Measurements from ENCODE around the gene CNIH3.

Gene CNIH3

GRCh38 chr1:224722838-224723237 lies 106.7 kb downstream of the CNIH3 start:
- no peak for DNase-seq (ENCODE audit: low read depth)

- no peak for DNase-seq (ENCODE audit: low read depth)
These were observed 108.4 kb downstream of the CNIH3 start for GRCh38 chr1:224724566-224724965.

DNA sequence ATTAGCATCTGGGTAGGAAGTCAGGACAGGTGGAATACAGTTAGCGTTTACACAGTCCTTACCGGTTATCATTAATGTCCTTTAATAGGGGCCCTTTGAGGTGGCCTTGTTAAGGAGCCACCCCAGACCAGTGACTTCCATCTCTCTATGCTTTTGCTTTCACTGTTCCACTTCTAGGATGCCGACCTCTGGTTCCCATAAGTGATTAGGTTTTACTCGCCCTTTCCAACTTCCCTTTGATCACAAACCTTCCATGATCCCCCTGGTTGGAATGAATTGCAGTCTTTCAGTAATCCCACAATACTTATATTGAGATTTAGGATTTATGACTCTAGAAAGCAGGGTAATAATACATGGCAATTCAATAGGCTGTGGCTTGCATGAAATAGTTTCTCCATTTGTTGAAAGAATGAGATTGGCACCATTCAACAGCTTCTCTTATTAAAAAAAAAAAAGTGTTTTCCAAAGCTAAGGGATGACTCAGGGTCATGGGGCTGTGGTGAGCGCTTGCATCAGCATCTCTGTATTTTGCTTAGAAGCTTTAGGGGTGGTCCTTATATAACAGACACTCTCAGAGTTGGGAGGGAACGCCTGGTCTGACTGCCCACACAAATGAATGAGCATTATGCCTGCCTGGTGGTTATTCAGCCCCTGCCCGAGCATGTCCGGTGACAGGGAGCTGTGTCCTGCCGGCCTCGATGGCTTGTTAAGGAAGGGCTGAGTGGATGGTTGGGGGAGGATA lies 110.5 kb downstream of the CNIH3 start:
- peak; percentile 76 for DNase-seq (ENCODE audit: low read depth)

GRCh38 chr1:224727351-224728289 lies 111.5 kb downstream of the CNIH3 start:
- DNase-seq (ENCODE audit: low read depth) = peak; percentile 16

GRCh38 chr1:224730540-224730939 lies 114.4 kb downstream of the CNIH3 start:
- DNase-seq (ENCODE audit: low read depth) = no peak

GRCh38 chr1:224730965-224731364 lies 114.8 kb downstream of the CNIH3 start:
- DNase-seq (ENCODE audit: low read depth) = no peak

GRCh38 chr1:224731633-224732032 lies 115.5 kb downstream of the CNIH3 start:
- no peak for DNase-seq (ENCODE audit: low read depth)

DNA sequence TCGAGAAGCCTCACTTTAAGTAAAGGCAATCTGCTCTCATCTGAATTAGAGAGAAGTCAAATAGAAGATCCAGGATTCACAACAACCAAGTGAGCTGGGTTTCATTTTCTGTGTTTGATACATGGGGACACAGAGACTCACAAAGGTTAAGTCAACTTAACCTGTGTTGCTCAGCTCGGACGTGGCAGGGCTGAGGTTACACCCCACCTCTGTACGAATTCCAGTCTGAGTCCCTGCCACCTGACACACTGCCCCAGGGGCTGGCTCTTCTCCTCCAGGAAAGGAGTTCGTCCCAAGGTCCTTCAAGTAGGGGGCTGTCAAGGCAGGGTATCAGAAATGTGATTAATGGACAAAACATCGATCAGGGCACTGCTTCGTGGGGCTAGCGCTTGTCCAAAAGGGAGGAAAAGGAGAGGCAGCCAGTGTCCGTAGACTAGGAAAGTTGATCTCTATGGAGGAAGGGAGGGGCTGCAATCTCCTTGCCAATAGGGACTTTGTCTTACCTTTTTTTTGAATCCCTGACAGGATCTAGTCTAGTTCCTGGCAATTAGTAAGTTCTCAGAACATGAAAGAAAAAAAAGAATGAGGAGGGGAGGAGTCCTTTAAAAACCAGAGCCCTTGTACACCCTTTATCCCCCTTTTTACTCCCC lies 116.4 kb downstream of the CNIH3 start:
- DNase-seq (ENCODE audit: low read depth) = no peak

DNA sequence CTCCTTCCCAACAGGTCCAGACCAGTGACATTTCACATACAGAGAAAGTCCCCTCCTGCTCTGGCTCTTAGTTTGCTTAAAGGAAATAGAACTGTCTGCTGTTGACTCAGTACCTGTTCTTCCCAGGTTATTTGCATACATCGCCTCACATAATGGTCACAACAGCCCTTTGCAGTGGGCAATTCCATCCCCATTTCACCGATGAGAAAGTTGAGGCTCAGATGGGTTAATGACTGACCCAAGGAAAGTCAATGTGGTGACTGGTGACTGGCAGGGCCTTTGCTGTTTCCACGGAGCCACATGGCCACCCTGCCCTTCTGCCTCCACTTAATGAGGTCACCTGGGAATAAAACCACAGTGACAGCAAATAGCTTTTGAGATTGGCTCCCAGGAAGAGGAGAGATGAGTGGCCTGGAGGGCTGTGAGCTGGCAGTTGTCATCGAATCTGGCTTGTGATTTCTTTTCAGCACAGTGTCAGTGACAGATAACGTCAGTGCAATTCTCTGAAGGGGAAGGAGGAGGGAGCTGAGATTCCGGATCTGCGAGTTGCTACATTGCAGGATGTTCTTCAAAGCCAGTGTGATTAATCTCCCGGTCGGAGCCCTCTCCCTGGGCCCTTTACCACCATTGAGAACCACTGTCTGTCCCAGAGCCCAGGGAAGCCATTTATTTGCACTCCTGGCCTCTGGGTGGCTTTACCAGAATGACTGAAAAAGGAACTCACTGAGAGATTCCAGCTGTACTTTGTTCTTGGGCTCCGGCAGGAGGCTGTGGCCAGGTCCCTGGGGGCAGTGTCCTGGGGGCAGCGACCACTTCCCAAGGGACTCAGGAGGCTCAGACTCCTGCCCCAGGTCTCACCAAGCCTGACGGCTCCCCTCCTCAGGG lies 117.2 kb downstream of the CNIH3 start:
- peak; percentile 27 for DNase-seq (ENCODE audit: low read depth)

DNA sequence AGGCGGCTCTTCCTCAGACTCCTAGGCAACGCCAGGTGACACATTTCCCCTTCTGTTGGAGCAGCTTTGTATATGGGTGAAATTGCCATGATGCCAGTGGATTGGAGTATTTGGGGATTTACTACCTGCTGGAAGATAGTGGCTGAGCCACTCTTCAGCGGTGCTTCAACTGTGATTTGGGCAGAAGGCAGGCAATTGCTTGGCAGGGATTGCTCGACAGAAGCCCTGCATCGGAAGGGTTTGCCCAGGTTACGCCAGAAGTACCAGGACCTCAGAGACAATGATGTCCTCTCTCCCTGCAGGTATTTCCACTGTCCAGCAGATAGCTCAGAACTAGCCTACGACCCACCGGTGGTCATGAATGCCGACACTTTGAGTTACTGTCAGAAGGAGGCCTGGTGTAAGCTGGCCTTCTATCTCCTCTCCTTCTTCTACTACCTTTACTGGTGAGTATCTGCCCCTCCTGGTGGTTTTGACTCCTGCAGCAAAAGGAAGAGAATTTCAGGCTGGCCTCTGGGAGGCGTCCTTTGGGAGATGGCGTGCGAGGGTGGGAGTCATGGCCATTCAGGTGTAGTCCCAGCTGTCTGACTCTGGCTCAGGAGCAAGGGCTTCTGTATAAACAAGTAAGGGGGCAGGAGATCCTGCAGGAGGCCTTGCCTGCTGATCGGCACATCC lies 118.3 kb downstream of the CNIH3 start:
- no peak for DNase-seq (ENCODE audit: low read depth)

- no peak for DNase-seq (ENCODE audit: low read depth)
These were observed 119.0 kb downstream of the CNIH3 start for GRCh38 chr1:224735159-224735558.

- peak; percentile 20 for DNase-seq (ENCODE audit: low read depth)
These were observed 120.7 kb downstream of the CNIH3 start for GRCh38 chr1:224736619-224737352.

GRCh38 chr1:224737353-224737727 lies 121.2 kb downstream of the CNIH3 start:
- no peak for DNase-seq (ENCODE audit: low read depth)

- DNase-seq (ENCODE audit: low read depth) = no peak
These were observed 123.3 kb downstream of the CNIH3 start for GRCh38 chr1:224739303-224739996.

DNA sequence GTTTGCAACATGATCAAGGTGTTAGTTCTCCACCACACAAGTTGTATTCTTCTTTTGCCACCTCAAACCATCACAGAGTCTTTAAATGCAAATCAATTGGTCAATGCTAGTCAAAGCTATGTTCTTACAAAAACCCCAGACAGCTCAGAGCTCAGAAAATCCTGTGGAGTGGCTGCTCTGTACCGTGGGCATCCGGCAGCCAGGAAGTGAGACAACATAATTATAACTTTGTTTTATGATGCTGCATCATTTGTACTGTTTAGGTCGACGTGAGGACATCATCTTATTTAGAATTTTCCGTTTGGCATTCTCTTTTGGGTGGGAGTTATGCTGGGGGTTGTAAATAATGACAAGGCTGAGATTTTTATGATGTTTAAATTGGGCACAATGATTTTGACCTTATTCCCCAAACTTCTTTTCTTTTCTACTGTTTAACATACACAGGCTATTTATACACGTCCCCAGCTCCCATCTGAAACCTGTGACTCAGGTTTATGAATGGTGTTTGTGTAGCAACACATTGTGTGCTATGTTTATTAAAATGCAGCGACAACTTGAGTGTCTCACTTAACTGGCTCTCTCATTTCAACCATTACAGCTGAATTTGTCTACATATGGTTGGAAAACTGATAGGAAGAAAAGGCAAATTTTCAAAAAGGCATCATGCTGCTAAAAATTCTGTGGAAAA lies 124.0 kb downstream of the CNIH3 start:
- no peak for DNase-seq (ENCODE audit: low read depth)

DNA sequence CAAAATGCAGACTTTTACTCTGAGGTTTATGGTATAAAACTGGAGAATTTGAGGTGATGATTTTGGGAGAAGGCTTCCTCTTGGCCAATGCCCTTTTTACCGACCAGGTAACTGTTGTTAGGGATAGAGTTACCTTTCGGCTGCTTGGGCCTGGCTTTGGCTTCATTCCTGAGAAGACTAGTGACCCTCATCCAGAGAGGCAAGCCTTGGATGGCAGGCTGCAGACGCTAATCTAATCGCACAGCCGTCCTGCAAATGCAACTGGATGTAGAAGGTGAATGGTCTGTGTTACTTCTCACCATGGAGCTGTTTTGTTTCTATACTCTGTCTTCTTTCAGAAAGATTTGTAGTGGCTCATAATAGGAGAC lies 124.6 kb downstream of the CNIH3 start:
- DNase-seq (ENCODE audit: low read depth) = no peak

DNA sequence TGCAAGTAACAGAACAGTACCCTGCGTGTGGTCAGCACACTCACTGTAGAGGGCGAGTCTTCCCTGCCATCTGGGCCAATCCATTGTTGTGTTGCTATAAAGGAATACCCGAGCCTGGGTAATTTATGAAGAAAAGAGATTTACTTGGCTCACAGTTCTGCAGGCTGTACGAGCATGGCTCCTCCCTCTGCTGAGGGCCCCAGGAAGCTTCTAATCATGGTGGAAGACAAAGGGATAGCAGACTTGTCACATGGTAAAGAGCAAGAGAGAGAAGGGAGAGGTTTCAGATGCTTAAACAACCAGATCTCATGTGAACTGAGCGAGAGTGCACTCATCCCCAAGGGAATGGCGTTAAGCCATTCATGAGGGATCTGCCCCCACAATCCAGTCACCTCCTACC lies 126.2 kb downstream of the CNIH3 start:
- no peak for DNase-seq (ENCODE audit: low read depth)

- no peak for DNase-seq (ENCODE audit: low read depth)
These were observed 127.6 kb downstream of the CNIH3 start for GRCh38 chr1:224743608-224744164.

- no peak for DNase-seq (ENCODE audit: low read depth)
These were observed 128.4 kb downstream of the CNIH3 start for GRCh38 chr1:224744521-224744920.
